HG02571 (cell line): ENCODE data around the gene FTH1.

Experiments
- ATAC-seq: cut with Tn5 transposase; IDR thresholded peaks from one replicate; pipeline ENCODE4 v1.9.1; 2021; ENCODE audit warnings: mild to moderate bottlenecking, moderate library complexity; ENCODE audit not compliant: unreplicated experiment

The FTH1 gene

DNA sequence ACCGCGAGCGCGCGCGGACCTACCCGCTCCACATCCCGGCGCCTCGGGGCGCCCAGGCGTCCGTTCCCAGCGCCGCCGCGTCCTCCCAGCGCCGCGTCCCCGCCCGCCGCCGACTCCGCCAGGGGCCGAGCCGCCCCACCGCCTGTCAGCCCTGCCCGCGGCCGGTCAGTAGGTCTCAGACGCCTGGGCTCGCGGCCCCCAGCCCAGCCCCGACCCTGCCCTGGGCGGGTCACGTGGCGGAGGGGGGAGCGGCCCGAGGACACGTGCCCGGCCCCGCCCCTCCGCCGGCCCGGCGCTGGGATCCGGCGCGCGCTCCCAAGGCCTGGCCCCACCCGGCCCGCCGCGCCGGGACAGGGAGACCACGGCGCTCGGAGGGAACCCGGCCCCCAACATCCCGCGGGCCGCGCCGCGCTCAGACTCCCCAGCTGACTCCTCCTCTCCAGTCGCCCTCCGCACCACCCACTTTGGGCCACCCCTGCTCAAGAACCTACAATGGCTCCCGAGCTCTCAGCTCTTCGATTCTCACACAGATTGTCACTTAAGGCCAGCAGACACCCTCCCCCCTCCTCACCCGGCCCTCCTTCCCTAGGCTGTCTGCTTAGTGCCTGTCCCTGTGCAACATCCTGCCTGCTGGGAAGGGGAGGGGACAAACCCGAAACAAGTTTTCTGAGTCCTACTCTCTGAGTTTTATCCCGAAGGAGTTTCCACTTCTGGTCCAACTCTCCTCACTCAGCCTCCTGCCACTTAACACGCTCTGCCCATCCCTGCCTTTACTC is 49.9 kb downstream of the FTH1 start, which contains the start of gene RAB3IL1:
TSS of gene RAB3IL1 (minus strand) at position 233 of the 776 bp plus-strand sequence. CDS start at position 34, 199 bp downstream.
- ATAC-seq: no peak

DNA sequence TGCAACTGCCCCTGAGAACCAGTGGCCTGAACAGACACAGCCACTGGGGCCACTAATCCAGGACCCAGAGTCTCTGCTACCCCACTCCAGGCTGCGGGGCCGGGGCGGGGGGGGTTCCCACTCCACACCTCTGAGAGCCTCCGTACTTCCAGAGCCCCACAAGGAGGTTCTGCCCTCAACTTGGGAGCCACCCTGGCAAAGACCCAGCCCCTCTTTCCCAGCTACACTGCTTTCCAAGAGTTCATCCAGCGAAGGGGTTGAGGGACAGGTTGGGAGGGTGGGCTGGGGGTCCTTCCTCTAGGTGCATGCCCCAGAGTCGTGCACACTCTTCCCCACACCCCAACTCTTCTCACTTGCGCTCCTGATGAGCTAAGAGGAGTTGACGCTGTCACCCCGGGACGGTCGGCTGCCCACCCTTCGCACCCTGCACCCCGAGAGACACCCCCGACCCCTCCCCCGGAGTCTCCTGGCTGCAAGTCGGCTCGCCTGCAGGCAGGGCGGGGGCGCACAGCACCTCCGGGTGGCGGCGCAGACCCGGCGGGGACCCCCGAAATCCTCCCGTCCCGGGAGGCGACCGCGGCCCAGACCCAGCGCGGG is 50.6 kb downstream of the FTH1 start:
- ATAC-seq: no peak

DNA sequence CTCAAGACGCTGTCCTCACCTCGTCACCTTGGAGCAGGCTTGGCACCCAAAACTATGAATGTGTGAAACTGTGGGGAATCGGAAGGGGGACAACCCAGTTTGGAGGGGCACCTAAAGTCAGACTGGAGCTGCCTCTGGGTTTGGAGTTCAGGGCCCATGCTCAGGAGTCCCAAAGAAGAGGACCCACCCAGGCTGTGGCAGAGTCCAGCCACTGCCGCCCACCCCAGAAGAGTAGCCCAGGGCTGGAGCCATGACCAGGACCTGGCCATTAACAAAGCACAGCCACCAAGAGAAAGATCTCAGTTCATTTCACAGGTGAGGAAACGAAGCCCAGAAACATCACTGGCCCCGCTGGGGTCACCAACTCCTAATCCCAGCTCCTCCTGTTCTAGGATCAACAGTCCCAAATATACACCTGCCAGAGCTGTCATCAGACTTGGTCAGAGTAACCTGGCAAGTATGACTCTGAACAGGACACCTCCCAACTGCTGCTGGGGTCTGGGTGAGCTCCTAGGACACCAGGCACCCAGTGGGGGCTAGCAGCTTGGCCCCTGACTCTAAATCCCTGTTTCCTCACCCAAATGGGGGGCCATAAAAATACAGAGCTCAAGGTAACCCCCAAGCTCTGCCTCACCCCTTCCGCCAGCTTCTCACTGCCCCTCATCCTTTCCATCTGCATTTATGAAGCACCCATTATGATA is 52.8 kb downstream of the FTH1 start:
- ATAC-seq: no peak
